H54 (cell line): ENCODE data around the gene POMT1.
"Not testable (repeated sequence)": the region's sequence is repeated elsewhere in the genome, so short reads cannot be mapped to it uniquely, and the experiment has no call there.

Experiments
- DNase-seq: peaks from one replicate; pipeline ENCODE4 v3.0.0; 2011; ENCODE audit warnings: low spot score, mixed read lengths; ENCODE audit not compliant: insufficient read length
- FAIRE-seq: peaks from 3 replicates; lab custom pipeline; 2011; peaks lifted over from hg19 to GRCh38; lab: Jason Lieb, UNC
- POLR2A ChIP-seq: IDR thresholded peaks from 2 replicates; pipeline ENCODE4 v1.6.1; 2011; ENCODE audit warnings: low read depth, mild to moderate bottlenecking, low read length

Gene POMT1

GRCh38 chr9:131496844-131497405 is 5.8 kb upstream of the POMT1 start:
- DNase-seq (no peak), FAIRE-seq (no peak)
- TF ChIP-seq POLR2A: no peak

GRCh38 chr9:131499254-131499767 is 3.4 kb upstream of the POMT1 start:
- no peak for TF ChIP-seq POLR2A
- DNase-seq (no peak), FAIRE-seq (no peak)

DNA sequence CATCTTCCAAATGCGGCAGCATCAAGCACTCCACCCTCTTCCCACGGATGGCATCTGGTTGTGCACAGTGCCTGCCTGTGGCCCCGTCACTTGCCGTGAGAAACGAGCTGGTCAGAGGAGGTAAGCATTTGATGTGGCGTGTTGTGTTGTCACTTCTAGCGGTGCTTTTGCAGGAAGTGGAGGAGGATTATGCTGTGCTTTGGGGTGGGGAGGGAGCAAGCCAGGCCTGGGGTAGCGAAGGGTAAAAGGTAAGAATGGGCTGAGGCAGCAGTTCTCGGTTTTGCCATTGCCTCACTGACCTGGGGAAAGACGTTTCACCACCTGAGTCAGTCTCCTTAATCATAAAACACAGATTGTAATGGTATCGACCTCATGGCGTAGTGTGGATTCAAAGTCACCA is 2.3 kb upstream of the POMT1 start:
- no peak for TF ChIP-seq POLR2A
- FAIRE-seq (no peak), DNase-seq (no peak)

DNA sequence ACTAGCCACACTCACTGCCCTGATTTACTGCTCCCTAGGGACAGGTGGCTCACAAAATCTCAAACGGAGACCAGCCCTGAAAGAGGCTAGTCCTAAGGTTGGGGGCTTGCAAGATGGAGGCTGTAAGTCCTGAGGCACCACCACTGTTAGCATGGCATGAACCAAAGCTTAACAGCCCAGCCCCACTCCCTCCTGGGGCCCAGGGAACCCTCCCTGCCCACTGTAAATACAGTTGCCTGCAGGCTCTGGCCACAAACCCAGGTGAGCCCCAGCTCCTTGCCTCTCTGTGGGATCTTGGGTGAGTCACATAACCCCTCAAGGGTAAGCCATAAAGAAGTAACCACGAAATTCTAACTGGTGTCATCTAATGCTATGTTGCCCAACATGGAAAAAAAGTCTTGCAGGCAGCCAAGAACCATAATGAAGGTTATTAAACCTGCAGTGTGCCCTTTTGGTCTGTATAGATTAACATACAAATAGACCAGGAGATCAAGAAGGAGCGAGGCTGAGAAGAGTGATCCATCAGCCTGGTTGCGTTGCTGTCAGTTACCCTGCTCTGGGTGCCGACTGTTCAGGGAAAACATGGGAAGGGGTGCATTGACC is 1.7 kb upstream of the POMT1 start:
- TF ChIP-seq POLR2A: no peak
- no peak for DNase-seq
- FAIRE-seq: no peak

- FAIRE-seq: no peak
- TF ChIP-seq POLR2A: no peak
- no peak for DNase-seq
Observed at GRCh38 chr9:131503626-131504465, 1.1 kb downstream of the POMT1 start.

GRCh38 chr9:131505012-131505411 is 2.3 kb downstream of the POMT1 start:
- FAIRE-seq (no peak), DNase-seq (no peak)
- TF ChIP-seq POLR2A: no peak

DNA sequence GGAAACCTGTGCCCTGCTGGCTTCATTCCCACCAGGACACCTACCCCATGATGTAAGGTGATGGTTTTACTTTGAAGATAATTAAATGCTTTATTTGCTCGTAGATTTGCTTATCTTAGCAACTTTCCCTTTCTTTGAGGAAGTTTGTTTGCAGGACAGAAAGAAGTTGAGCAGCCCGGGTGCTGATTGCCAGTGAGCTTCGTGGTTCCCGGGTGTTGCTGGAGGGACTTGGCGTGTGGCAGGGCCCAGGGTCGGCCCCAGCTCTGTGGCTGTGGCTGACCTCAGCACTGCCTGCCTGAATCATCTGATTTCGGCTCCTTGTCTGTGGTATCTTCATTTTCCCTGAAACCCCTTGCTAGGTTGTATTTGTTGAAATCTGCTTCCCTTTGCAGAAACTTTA is 8.7 kb downstream of the POMT1 start:
- no peak for TF ChIP-seq POLR2A
- no peak for FAIRE-seq
- DNase-seq: no peak

- DNase-seq (no peak), FAIRE-seq (no peak)
- TF ChIP-seq POLR2A: no peak
Observed at GRCh38 chr9:131511880-131512279, 9.2 kb downstream of the POMT1 start.

DNA sequence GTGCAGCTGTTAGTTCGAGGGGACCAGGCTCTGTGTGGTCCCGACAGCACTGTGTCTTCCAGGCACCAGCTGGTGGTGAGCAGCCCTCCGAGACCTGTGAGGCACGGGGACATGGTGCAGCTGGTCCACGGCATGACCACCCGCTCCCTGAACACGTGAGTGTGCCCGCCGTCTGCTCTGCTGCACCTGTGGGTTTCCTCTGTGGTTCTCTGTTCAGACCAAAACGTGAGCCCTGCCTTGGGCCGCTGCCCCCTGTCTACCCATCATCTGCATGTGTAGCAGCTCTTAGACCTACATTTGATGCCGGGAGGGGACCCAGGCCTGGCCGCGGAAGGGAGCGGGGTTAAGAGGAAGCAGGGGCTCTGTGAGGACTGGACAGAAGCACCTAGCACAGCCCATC is 10.5 kb downstream of the POMT1 start:
- no peak for TF ChIP-seq POLR2A
- FAIRE-seq (no peak), DNase-seq (no peak)

GRCh38 chr9:131515559-131516031 is 12.9 kb downstream of the POMT1 start:
- FAIRE-seq: not testable (repeated sequence)

DNA sequence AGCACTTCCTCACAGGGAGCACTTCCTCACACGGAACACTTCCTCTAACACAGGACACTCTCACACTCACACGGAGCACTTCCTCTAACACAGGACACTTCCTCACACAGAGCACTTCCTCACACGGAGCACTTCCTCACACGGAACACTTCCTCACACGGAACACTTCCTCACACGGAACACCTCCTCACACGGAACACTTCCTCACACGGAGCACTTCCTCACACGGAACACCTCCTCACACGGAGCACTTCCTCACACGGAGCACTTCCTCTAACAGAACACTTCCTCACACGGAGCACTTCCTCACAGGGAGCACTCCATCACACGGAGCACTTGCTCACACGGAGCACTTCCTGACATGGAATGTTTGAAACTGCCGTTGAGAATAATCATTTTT is 13.4 kb downstream of the POMT1 start:
- DNase-seq (no peak), FAIRE-seq (no peak)
- no peak for TF ChIP-seq POLR2A

More at GRCh38 chr9:131515559-131516031, 12.9 kb downstream of the POMT1 start:
- not testable (repeated sequence) for DNase-seq

DNA sequence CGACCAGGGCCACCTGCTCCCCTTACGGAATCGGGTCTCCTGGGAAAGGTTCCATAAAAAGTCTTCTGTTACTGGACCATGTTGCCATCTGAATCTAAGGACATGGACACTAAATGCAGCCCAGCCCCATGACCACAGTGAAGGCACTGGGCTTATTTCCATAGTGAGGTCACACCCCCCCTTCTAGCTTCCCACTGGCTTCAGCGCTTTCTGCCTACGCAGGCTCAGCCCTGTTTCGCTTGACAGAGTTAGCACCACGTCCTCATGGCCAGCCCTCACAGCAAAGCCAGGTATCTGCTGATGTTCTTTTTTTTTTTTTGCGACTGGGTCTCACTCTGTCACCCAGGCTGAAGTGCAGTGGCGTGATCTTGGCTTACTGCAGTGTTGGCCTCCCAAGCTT is 14.2 kb downstream of the POMT1 start:
- DNase-seq (no peak), FAIRE-seq (no peak)
- no peak for TF ChIP-seq POLR2A

- DNase-seq (no peak), FAIRE-seq (no peak)
- TF ChIP-seq POLR2A: no peak
Observed at GRCh38 chr9:131517761-131518190, 15.1 kb downstream of the POMT1 start.

- FAIRE-seq (no peak), DNase-seq (no peak)
- no peak for TF ChIP-seq POLR2A
Observed at GRCh38 chr9:131518553-131518952, 15.8 kb downstream of the POMT1 start.

GRCh38 chr9:131520503-131520902 is 17.8 kb downstream of the POMT1 start:
- FAIRE-seq: no peak
- no peak for TF ChIP-seq POLR2A

More at GRCh38 chr9:131520503-131520902, 17.8 kb downstream of the POMT1 start:
- no peak for DNase-seq
